Measurements from ENCODE around the gene USP5. TPM values are rescaled to one million over a fixed set of nuclear protein-coding genes. Genes with fewer than 3 reads are reported as not detected.
"Not testable (repeated sequence)": the region's sequence is repeated elsewhere in the genome, so short reads cannot be mapped to it uniquely, and the experiment has no call there.

Gene USP5
- total and polyA plus RNA-seq, 2 donors (not counting 1 experiment from before 2014, with no cell fraction given) = 35.1 to 59.7 TPM

DNA sequence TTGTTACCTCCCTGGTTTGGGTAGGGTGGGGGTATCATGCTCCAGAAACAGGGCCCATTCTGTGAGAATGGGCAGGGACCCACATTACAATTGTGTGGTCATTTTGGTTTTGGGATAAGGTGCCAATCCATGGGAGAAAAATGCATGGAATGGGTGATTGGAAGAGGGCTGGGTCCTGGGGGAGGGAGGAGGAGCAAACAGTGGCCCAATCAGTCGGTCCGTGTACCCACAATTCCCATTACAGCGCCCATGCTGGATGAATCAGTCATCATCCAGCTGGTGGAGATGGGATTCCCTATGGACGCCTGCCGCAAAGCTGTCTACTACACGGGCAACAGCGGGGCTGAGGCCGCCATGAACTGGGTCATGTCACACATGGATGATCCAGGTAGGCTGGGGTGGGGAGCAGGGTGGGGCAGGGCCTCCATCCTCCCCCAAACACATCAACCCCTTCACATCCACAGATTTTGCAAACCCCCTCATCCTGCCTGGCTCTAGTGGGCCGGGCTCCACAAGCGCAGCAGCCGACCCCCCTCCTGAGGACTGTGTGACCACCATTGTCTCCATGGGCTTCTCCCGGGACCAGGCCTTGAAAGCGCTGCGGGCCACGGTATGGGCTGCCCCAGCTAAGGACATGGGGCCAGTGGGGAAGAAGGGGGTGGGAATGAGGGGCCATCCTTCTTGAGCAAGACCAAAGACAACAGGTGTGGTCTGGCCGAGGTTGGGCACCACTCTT, 11.8 kb downstream of the USP5 start:
- Histone ChIP-seq H3K9ac (ENCODE audit: low read length) (no peak overlapping the region), H2AFZ (ENCODE audit: insufficient read depth, low read depth, low read length, poor library complexity, severe bottlenecking) (no peak overlapping the region), H3K4me1 (ENCODE audit: control insufficient read depth in 2 of 2, insufficient read depth in 2 of 2, low read length in 2 of 2) (peaks cover 11 to 14% of the 10 kb centered on the region in 2 donors), H3K4me3 (ENCODE audit: control extremely low read depth in 1 of 5, extremely low read depth in 1 of 5, insufficient read depth in 1 of 5, low read depth in 2 of 5, low read length in 4 of 5) (no peak overlapping the region), H4K20me1 (ENCODE audit: control insufficient read depth, insufficient read depth, low read length, poor library complexity, severe bottlenecking) (peaks cover 9% of the 10 kb centered on the region), H3K9me3 (ENCODE audit: control extremely low read depth in 1 of 3, control insufficient read depth in 2 of 3, insufficient read depth in 1 of 3, low read length in 2 of 3) (no peaks in the 10 kb centered on the region), H3K4me2 (replicated peaks; ENCODE audit: low read depth, low read length, poor library complexity, severe bottlenecking) (no peak overlapping the region), H3K79me2 (ENCODE audit: control insufficient read depth, insufficient read depth, low read length) (no peaks in the 10 kb centered on the region), H3K36me3 (replicated peaks in 1 of 2; ENCODE audit: control extremely low read depth in 1 of 2, control insufficient read depth in 1 of 2, extremely low read depth in 1 of 2, insufficient read depth in 2 of 2, low read length in 1 of 2) (peaks cover 0 to 48% of the 10 kb centered on the region in 2 experiments), H3K27ac (ENCODE audit: low read length in 2 of 2) (no peak overlapping the region), H3K27me3 (replicated peaks in 1 of 4; ENCODE audit: control extremely low read depth in 1 of 4, control insufficient read depth in 3 of 4, insufficient read depth in 4 of 4, low read length in 3 of 4) (no peaks in the 10 kb centered on the region)
- no peak overlapping the region for H3K4me3 Mint-ChIP-seq
- DNase-seq = no peak
- no peaks in the 10 kb centered on the region for H3K27me3 Mint-ChIP-seq
- ChIA-PET CTCF (interaction anchor here (0.6 to 1.5 kb wide), 2 partner anchors 9 to 163 kb away, joined by 3 to 4 read pairs; partner anchors contain the start of gene SPSB2), POLR2A (no interaction called here)
- intact Hi-C loops (cut with micrococcal nuclease) = no loop called here
- ATAC-seq (ENCODE audit: low read depth) = no peak
- 96% methylated on average over 11 of the region's 16 CpGs for WGBS (ENCODE audit: insufficient coverage)
- H3K9me3 Mint-ChIP-seq (ENCODE audit: insufficient read depth) = no peaks in the 10 kb centered on the region
- H3K27ac Mint-ChIP-seq = no peak overlapping the region
- no peak for TF ChIP-seq CTCF (IDR thresholded peaks at IDR 0.05)
- no peak for TF ChIP-seq EZH2 (IDR thresholded peaks at IDR 0.05; ENCODE audit: borderline replicate concordance, insufficient read depth, low read depth, low read length, poor library complexity, severe bottlenecking)
- peaks cover 21% of the 10 kb centered on the region for H3K4me1 Mint-ChIP-seq

DNA sequence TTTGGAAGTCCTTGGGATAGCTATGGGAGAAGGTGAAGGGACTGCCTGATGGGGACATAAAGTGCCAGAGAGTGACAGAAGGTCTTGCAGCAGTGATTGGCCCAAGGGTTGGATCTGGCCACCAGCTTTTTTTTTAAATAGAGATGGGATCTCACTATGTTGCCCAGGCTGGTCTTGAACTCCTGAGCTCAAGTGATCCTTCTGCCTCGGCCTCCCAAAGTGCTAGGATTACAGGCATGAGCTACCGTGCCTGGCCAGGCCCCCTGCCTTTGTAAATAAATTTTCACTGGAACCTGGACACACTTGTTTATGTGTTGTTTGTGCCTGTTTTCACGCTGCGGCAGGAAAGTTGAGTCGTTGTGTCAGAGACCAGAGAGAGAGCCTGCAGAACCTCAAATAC, 13.4 kb downstream of the USP5 start:
- H3K9ac ChIP-seq (ENCODE audit: low read length); H3K9me3 Mint-ChIP-seq (ENCODE audit: insufficient read depth); H3K27ac ChIP-seq (ENCODE audit: low read length in 2 of 2); H3K4me3 ChIP-seq (ENCODE audit: control extremely low read depth in 1 of 5, extremely low read depth in 1 of 5, insufficient read depth in 1 of 5, low read depth in 2 of 5, low read length in 4 of 5); H3K27me3 ChIP-seq (replicated peaks in 1 of 4; ENCODE audit: control extremely low read depth in 1 of 4, control insufficient read depth in 3 of 4, insufficient read depth in 4 of 4, low read length in 3 of 4); H3K9me3 ChIP-seq (ENCODE audit: control extremely low read depth in 1 of 3, control insufficient read depth in 2 of 3, insufficient read depth in 1 of 3, low read length in 2 of 3); H3K79me2 ChIP-seq (ENCODE audit: control insufficient read depth, insufficient read depth, low read length); H3K27me3 Mint-ChIP-seq; intact Hi-C loops (cut with micrococcal nuclease); DNase-seq; H2AFZ ChIP-seq (ENCODE audit: insufficient read depth, low read depth, low read length, poor library complexity, severe bottlenecking); H3K4me2 ChIP-seq (replicated peaks; ENCODE audit: low read depth, low read length, poor library complexity, severe bottlenecking); ATAC-seq (ENCODE audit: low read depth): not testable (repeated sequence)
- Mint-ChIP-seq H3K27ac (peak overlapping the region; percentile 50), H3K4me1 (peaks cover 30% of the 10 kb centered on the region), H3K4me3 (peak overlapping the region; percentile 20)
- peaks cover 20 to 23% of the 10 kb centered on the region in 2 donors for H3K4me1 ChIP-seq (ENCODE audit: control insufficient read depth in 2 of 2, insufficient read depth in 2 of 2, low read length in 2 of 2)
- CTCF ChIA-PET = interaction anchor here (1.1 to 11.8 kb wide), 4 partner anchors 8 to 79 kb away, joined by 3 to 136 read pairs (median 4); partner anchors contain the start of genes CDCA3, SPSB2 and USP5
- peaks cover 0 to 45% of the 10 kb centered on the region in 2 experiments for H3K36me3 ChIP-seq (replicated peaks in 1 of 2; ENCODE audit: control extremely low read depth in 1 of 2, control insufficient read depth in 1 of 2, extremely low read depth in 1 of 2, insufficient read depth in 2 of 2, low read length in 1 of 2)
- peaks cover 25% of the 10 kb centered on the region for H4K20me1 ChIP-seq (ENCODE audit: control insufficient read depth, insufficient read depth, low read length, poor library complexity, severe bottlenecking)
- POLR2A ChIA-PET = interaction anchor here (5.5 kb wide), 1 partner anchor 12 kb away, joined by 49 read pairs; the partner anchor contains the start of genes CDCA3 and USP5
- WGBS (ENCODE audit: insufficient coverage) = 100% methylated on average over 2 of the region's 5 CpGs

All from B cell (primary cell).